Measurements from ENCODE around the gene CNOT8. TPM values are rescaled to one million over a fixed set of nuclear protein-coding genes. Genes with fewer than 3 reads are reported as not detected.

Gene CNOT8
- total and polyA plus RNA-seq, 2 donors (not counting 3 experiments of a cell fraction or from before 2014, with no cell fraction given) = 42.6 to 53.7 TPM

DNA sequence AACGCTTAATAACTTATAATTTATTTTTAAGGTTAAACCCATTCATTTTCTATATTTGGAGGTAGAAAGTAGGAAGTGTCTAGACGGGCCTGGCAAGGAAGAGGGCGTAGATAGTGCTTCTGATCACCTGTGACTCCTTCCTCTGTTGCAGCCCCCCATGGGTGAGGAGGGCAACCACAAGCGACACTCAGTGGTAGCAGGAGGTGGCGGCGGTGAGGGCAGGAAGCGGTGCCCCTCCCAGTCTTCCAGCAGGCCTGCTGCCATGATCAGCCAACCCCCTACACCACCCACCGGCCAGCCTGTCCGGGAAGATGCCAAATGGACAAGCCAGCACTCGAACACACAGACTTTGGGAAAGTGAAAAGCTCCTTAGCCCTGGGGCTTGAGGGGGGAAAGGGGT lies 44.7 kb upstream of the CNOT8 start:
- Histone ChIP-seq H4K20me1 (replicated peaks; ENCODE audit: control insufficient read depth, extremely low read depth, insufficient read depth, low read length) (no peaks in the 10 kb centered on the region), H3K9me1 (replicated peaks; ENCODE audit: control insufficient read depth, extremely low read depth, insufficient read depth, low read length) (no peaks in the 10 kb centered on the region), H3K4me2 (ENCODE audit: insufficient read depth, low read length) (no peak overlapping the region), H3K9ac (replicated peaks; ENCODE audit: extremely low read depth, insufficient read depth, low read length) (no peak overlapping the region), H3K4me3 (replicated peaks in 1 of 3; ENCODE audit: insufficient read depth in 1 of 3, low read depth in 1 of 3, low read length in 3 of 3) (no peak overlapping the region), H3K27me3 (ENCODE audit: control insufficient read depth in 2 of 2, insufficient read depth in 2 of 2, low read length in 2 of 2) (no peaks in the 10 kb centered on the region), H3K36me3 (ENCODE audit: control insufficient read depth in 2 of 2, extremely low read depth in 1 of 2, insufficient read depth in 2 of 2, low read length in 2 of 2) (peaks cover 18 to 36% of the 10 kb centered on the region in 2 experiments), H3K79me2 (ENCODE audit: control insufficient read depth, insufficient read depth, low read length) (no peaks in the 10 kb centered on the region), H3K4me1 (ENCODE audit: control insufficient read depth, extremely low read depth, insufficient read depth, low read length) (peaks cover 3% of the 10 kb centered on the region), H2AFZ (ENCODE audit: low read depth, low read length) (no peak overlapping the region), H3K27ac (ENCODE audit: insufficient read depth, low read depth, low read length) (no peak overlapping the region), H3K9me3 (replicated peaks; ENCODE audit: control insufficient read depth, insufficient read depth, low read length) (no peaks in the 10 kb centered on the region)
- FAIRE-seq (no peak), DNase-seq (ENCODE audit: low read depth, low spot score) (no peak)
- TF ChIP-seq, protein P1, sequence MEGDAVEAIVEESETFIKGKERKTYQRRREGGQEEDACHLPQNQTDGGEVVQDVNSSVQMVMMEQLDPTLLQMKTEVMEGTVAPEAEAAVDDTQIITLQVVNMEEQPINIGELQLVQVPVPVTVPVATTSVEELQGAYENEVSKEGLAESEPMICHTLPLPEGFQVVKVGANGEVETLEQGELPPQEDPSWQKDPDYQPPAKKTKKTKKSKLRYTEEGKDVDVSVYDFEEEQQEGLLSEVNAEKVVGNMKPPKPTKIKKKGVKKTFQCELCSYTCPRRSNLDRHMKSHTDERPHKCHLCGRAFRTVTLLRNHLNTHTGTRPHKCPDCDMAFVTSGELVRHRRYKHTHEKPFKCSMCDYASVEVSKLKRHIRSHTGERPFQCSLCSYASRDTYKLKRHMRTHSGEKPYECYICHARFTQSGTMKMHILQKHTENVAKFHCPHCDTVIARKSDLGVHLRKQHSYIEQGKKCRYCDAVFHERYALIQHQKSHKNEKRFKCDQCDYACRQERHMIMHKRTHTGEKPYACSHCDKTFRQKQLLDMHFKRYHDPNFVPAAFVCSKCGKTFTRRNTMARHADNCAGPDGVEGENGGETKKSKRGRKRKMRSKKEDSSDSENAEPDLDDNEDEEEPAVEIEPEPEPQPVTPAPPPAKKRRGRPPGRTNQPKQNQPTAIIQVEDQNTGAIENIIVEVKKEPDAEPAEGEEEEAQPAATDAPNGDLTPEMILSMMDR (IDR thresholded peaks at IDR 0.05; ENCODE audit: extremely low read depth in 1 of 2, insufficient read depth in 1 of 2, low read depth in 1 of 2, low read length in 2 of 2) = no peak
- TF ChIP-seq MYC (IDR thresholded peaks at IDR 0.05; ENCODE audit: low read depth, low read length) (no peak), POLR2AphosphoS5 (IDR thresholded peaks at IDR 0.05; ENCODE audit: insufficient read depth, low read depth, low read length) (no peak), JUN (IDR thresholded peaks at IDR 0.05; ENCODE audit: borderline replicate concordance, insufficient read depth, insufficient read length, low read depth) (no peak), FOS (IDR thresholded peaks at IDR 0.05; ENCODE audit: borderline replicate concordance, insufficient read depth, low read length) (no peak), GATA2 (IDR thresholded peaks at IDR 0.05; ENCODE audit: insufficient read depth, insufficient read length, low read depth, low read length) (no peak), POLR2A (IDR thresholded peaks at IDR 0.05; ENCODE audit: low read depth, low read length) (no peak), EZH2 (IDR thresholded peaks at IDR 0.05; ENCODE audit: borderline replicate concordance, low read depth, low read length, severe bottlenecking) (no peak)
- TF ChIP-seq, protein P2, sequence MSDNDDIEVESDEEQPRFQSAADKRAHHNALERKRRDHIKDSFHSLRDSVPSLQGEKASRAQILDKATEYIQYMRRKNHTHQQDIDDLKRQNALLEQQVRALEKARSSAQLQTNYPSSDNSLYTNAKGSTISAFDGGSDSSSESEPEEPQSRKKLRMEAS (IDR thresholded peaks at IDR 0.05; ENCODE audit: insufficient read depth, insufficient read length) = no peak
- ChIA-PET CTCF (interaction anchor here (1.5 kb wide), 1 partner anchor 163 kb away, joined by 4 read pairs; no protein-coding TSS in a partner anchor), POLR2A (no interaction called here)
- intact Hi-C loops (cut with micrococcal nuclease) (loop anchor here (2.0 kb wide), 1 partner anchor 45 kb away; the partner anchor contains the start of gene CNOT8), dilution Hi-C loops (cut with MboI; ENCODE audit: extremely low pct_ligation_motif_present, low sequenced_read_pairs) (no loop called here)
- BruUV-seq (replicated peaks) = no TSS peak

All from endothelial cell of umbilical vein (primary cell).